GM12878 (cell line): ENCODE results near the gene MOAP1. TPM values are rescaled to one million over a fixed set of nuclear protein-coding genes. Genes with fewer than 3 reads are reported as not detected.

Source experiments
- ATAC-seq: fragments of 200-7000 bp; cut with Tn5 transposase; 3 replicates; pipeline ENCODE4 v1.9.1; 2020; ENCODE audit warnings: mild to moderate bottlenecking, moderate library complexity
- BruUV-seq: library from RNA; stranded (reverse); fragments of 400-500 nt; replicated peaks from 2 replicates; lab custom pipeline; 2021; lab: Mats Ljungman, UMichigan
- CTCF ChIA-PET: fragments of 300-600 bp; sonication (Branson Sonifier 250); formaldehyde crosslinking; extraction: SDS; loops from one replicate; lab custom pipeline; 2021; ENCODE audit warnings: inconsistent platforms; lab: Yijun Ruan, JAX
- POLR2A ChIA-PET: fragments of 350-600 bp; formaldehyde crosslinking; extraction: SDS; loops from one replicate; lab custom pipeline; 2021; ENCODE audit warnings: inconsistent platforms; lab: Charles Lee
- RAD21 ChIA-PET: fragments of 300-600 bp; sonication (Branson Sonifier 250); formaldehyde crosslinking; loops from one replicate; lab custom pipeline; 2023; ENCODE audit warnings: antibody characterized with exemption; ENCODE audit not compliant: unreplicated experiment; lab: Charles Lee
- SMC1A ChIA-PET: fragments of 300-600 bp; sonication (Branson Sonifier 250); formaldehyde crosslinking; loops from one replicate; lab custom pipeline; 2023; ENCODE audit not compliant: unreplicated experiment, uncharacterized antibody; lab: Charles Lee
- DNase-seq: peaks from one replicate; pipeline ENCODE4 v3.0.0-alpha.2; 2011; ENCODE audit warnings: low read depth, low spot score
- FAIRE-seq: peaks from 3 replicates; lab custom pipeline; 2011; peaks lifted over from hg19 to GRCh38; lab: Jason Lieb, UNC
- H2AFZ ChIP-seq: 2 replicates; pipeline ENCODE4 v1.6.0; 2011; ENCODE audit warnings: low read depth, low read length, control low read depth; ENCODE audit not compliant: control insufficient read depth
- H3K27ac ChIP-seq: 2 replicates; pipeline ENCODE4 v1.5.1; 2011; ENCODE audit warnings: control low read depth; ENCODE audit not compliant: control insufficient read depth, insufficient read depth
- H3K27me3 ChIP-seq, 2 experiments: replicated peaks in 1 of 2; 2 replicates each; pipeline versions ENCODE4 v1.6.0 to v1.6.1; 2011; ENCODE audit warnings: low read length in 1 of 2; ENCODE audit not compliant: control insufficient read depth in 2 of 2, insufficient read depth in 2 of 2
- H3K36me3 ChIP-seq, 2 experiments: 2 replicates each; pipeline ENCODE4 v1.5.1; 2011; ENCODE audit warnings: low read length in 1 of 2; ENCODE audit not compliant: control insufficient read depth in 2 of 2, insufficient read depth in 2 of 2
- H3K4me1 ChIP-seq: 2 replicates; pipeline ENCODE4 v1.6.1; 2011; ENCODE audit warnings: mild to moderate bottlenecking, low read length, moderate library complexity, mixed read lengths; ENCODE audit not compliant: control insufficient read depth, insufficient read depth
- H3K4me2 ChIP-seq: 2 replicates; pipeline ENCODE4 v1.6.0; 2011; ENCODE audit warnings: control low read depth; ENCODE audit not compliant: control insufficient read depth, insufficient read depth
- H3K4me3 ChIP-seq: fragments of 200-600 bp; sonication (generic); 2 replicates; pipeline ENCODE4 v1.5.1; 2016
- H3K79me2 ChIP-seq: 2 replicates; pipeline ENCODE4 v1.6.0; 2011; ENCODE audit warnings: low read length; ENCODE audit not compliant: control insufficient read depth, insufficient read depth
- H3K9ac ChIP-seq: 2 replicates; pipeline ENCODE4 v1.8.0; 2011; ENCODE audit warnings: low read length, control low read depth, mixed read lengths; ENCODE audit not compliant: control insufficient read depth, insufficient read depth
- H3K9me3 ChIP-seq: replicated peaks from 3 replicates; pipeline ENCODE4 v1.5.1; 2011; ENCODE audit warnings: mild to moderate bottlenecking, low read length; ENCODE audit not compliant: control insufficient read depth, insufficient read depth
- H4K20me1 ChIP-seq: 2 replicates; pipeline ENCODE4 v1.6.0; 2011; ENCODE audit not compliant: control insufficient read depth, insufficient read depth
- ATF7 ChIP-seq: fragments of 450-650 bp; IDR thresholded peaks from 2 replicates; pipeline ENCODE4 v1.6.1; 2016; ENCODE audit warnings: low read depth, mild to moderate bottlenecking
- CBFB ChIP-seq: IDR thresholded peaks from 2 replicates; pipeline ENCODE4 v1.6.1; 2016; ENCODE audit warnings: antibody characterized with exemption, low read depth
- CHD1 ChIP-seq: IDR thresholded peaks from 2 replicates; pipeline ENCODE4 v1.6.1; 2012; ENCODE audit warnings: low read depth, low read length, improper control_type of control experiment
- CREM ChIP-seq: IDR thresholded peaks from 2 replicates; pipeline ENCODE4 v1.6.1; 2014; ENCODE audit warnings: antibody characterized with exemption, low read depth
- E2F4 ChIP-seq: IDR thresholded peaks from 2 replicates; pipeline ENCODE4 v1.6.1; 2012; ENCODE audit warnings: low read depth, low read length, improper control_type of control experiment
- GATAD2B ChIP-seq: fragments of 450-650 bp; conservative IDR thresholded peaks from 2 replicates; pipeline ENCODE4 v1.6.1; 2017; ENCODE audit warnings: low read depth, mild to moderate bottlenecking, moderate library complexity
- HCFC1 ChIP-seq: fragments of 150-350 bp; IDR thresholded peaks from 2 replicates; pipeline ENCODE4 v1.6.1; 2014; ENCODE audit warnings: low read length
- HDAC2 ChIP-seq: fragments of 200-600 bp; sonication (generic); IDR thresholded peaks from 2 replicates; pipeline ENCODE4 v1.6.1; 2017
- HSF1 ChIP-seq: fragments of 150-350 bp; IDR thresholded peaks from 2 replicates; pipeline ENCODE4 v1.6.1; 2014; ENCODE audit warnings: mild to moderate bottlenecking, low read depth, low read length
- KAT2A ChIP-seq: conservative IDR thresholded peaks from 2 replicates; pipeline ENCODE4 v1.6.1; 2011; ENCODE audit warnings: low read depth, low read length; ENCODE audit not compliant: control insufficient read depth
- MTA2 ChIP-seq: fragments of 450-650 bp; IDR thresholded peaks from 2 replicates; pipeline ENCODE4 v1.6.1; 2016; ENCODE audit warnings: low read depth, mild to moderate bottlenecking, moderate library complexity
- NR2C1 ChIP-seq: fragments of 450-650 bp; IDR thresholded peaks from 2 replicates; pipeline ENCODE4 v1.6.1; 2017; ENCODE audit warnings: antibody characterized with exemption, mild to moderate bottlenecking, moderate library complexity
- PKNOX1 ChIP-seq: fragments of 450-650 bp; IDR thresholded peaks from 2 replicates; pipeline ENCODE4 v1.6.1; 2016; ENCODE audit warnings: mild to moderate bottlenecking
- RAD21 ChIP-seq: IDR thresholded peaks from 2 replicates; pipeline ENCODE4 v1.6.1; 2011; ENCODE audit warnings: mild to moderate bottlenecking, low read depth, low read length, moderate library complexity; ENCODE audit not compliant: insufficient read depth
- RAD51 ChIP-seq: fragments of 450-650 bp; IDR thresholded peaks from 2 replicates; pipeline ENCODE4 v1.6.1; 2016; ENCODE audit warnings: moderate library complexity, mild to moderate bottlenecking, inconsistent platforms
- SMAD1 ChIP-seq: fragments of 450-650 bp; IDR thresholded peaks from 2 replicates; pipeline ENCODE4 v1.6.1; 2018; ENCODE audit warnings: mild to moderate bottlenecking, low read depth; ENCODE audit not compliant: partially characterized antibody
- SP1 ChIP-seq: IDR thresholded peaks from one replicate; pipeline ENCODE4 v1.6.1; 2011; ENCODE audit warnings: low read depth, low read length
- STAT3 ChIP-seq: IDR thresholded peaks from 2 replicates; pipeline ENCODE4 v1.6.1; 2011; ENCODE audit warnings: low read depth, low read length, improper control_type of control experiment
- ZNF207 ChIP-seq: fragments of 450-650 bp; IDR thresholded peaks from 2 replicates; pipeline ENCODE4 v1.6.1; 2014; ENCODE audit warnings: antibody characterized with exemption, mild to moderate bottlenecking, borderline replicate concordance
- WGBS: methylation state at CpG from one replicate; pipeline ENCODE4 v1.1.6; 2016; ENCODE audit warnings: low lambda C conversion rate; ENCODE audit not compliant: insufficient replicate concordance, insufficient coverage; ENCODE audit errors: missing lambda C conversion rate; 5-methylcytosine and 5-hydroxymethylcytosine counted together
- in situ Hi-C: fragments of 300-500 bp; cut with MboI; formaldehyde crosslinking; loops from 9 replicates; pipeline ENCODE4 v1.14.3; 2018; ENCODE audit warnings: mixed read lengths
- intact Hi-C: fragments of 100-400 bp; cut with micrococcal nuclease; formaldehyde crosslinking; loops from one replicate; pipeline ENCODE4 v1.14.2; 2022; ENCODE audit not compliant: unreplicated experiment
- polyA plus RNA-seq, 11 experiments: library from polyadenylated mRNA; depleted of rRNA in 4 of 11; unstranded in 6 of 11; stranded (reverse) in 5 of 11; fragments of >200 nt; fragmentation: Nextera tagmentation in 4 of 11; fragmentation: Illumina TruSeq in 1 of 11; extraction: Ambion mirVana in 4 of 11; extraction: Trizol in 1 of 11; gene quantifications; 1 replicate in 1 of 11; 2 replicates in 10 of 11; pipeline versions ENCODE4 v1.2.1 to v1.2.3, GENCODE V29; 2011 to 2016; ENCODE audit warnings: inconsistent platforms in 2 of 11, missing spikeins in 2 of 11, low read depth in 1 of 11
- total RNA-seq, 4 experiments: library from RNA; depleted of rRNA in 3 of 4; stranded (reverse); fragments of >200 nt in 3 of 4; fragmentation: Illumina TruSeq in 1 of 4; extraction: Trizol in 1 of 4; gene quantifications; 2 replicates each; pipeline versions ENCODE4 v1.2.1 to v1.2.3, GENCODE V29; 2013 to 2021

MOAP1 gene
- total and polyA plus RNA-seq, 10 of the 15 experiments (the other 5 are each of a cell fraction or from before 2014, with no cell fraction given) = 3.1 to 51.9 (median 11.4) TPM

- TF ChIP-seq STAT3 (no peak), HSF1 (no peak), MTA2 (no peak), SP1 (no peak), E2F4 (no peak), CREM (no peak)
Measured at GRCh38 chr14:93156693-93157369, 27.9 kb downstream of the MOAP1 start (continued).

GRCh38 chr14:93155667-93156066 lies 29.0 kb downstream of the MOAP1 start:
- CTCF ChIA-PET = interaction anchor here (0.7 to 2.6 kb wide), 2 partner anchors 20 to 42 kb away, joined by 3 to 14 read pairs; no protein-coding TSS in a partner anchor
- no peak for ATAC-seq
- Histone ChIP-seq H3K9me3 (no peaks in the 10 kb centered on the region), H4K20me1 (no peaks in the 10 kb centered on the region), H3K27me3 (no peaks in the 10 kb centered on the region), H3K4me1 (no peaks in the 10 kb centered on the region), H3K79me2 (no peaks in the 10 kb centered on the region), H3K4me2 (no peak overlapping the region), H3K36me3 (no peaks in the 10 kb centered on the region), H3K27ac (no peak overlapping the region), H2AFZ (no peak overlapping the region), H3K9ac (no peak overlapping the region), H3K4me3 (no peak overlapping the region)
- SMC1A ChIA-PET = interaction anchor here (1.5 kb wide), 1 partner anchor 10 kb away, joined by 5 read pairs; no protein-coding TSS in a partner anchor
- in situ Hi-C loops = no loop called here
- FAIRE-seq = no peak
- TF ChIP-seq ZNF207 = no peak
- no peak for TF ChIP-seq SMAD1
- no peak for TF ChIP-seq HCFC1
- TF ChIP-seq CHD1 = no peak
- no peak for TF ChIP-seq GATAD2B
- no peak for TF ChIP-seq RAD51
- TF ChIP-seq ATF7 = no peak
- TF ChIP-seq RAD21 = no peak
- TF ChIP-seq KAT2A = no peak
- TF ChIP-seq NR2C1 = no peak
- no peak for TF ChIP-seq PKNOX1
- no peak for TF ChIP-seq CBFB
- TF ChIP-seq HDAC2 = no peak
- intact Hi-C loops = no loop called here
- no TSS peak for BruUV-seq
- RAD21 ChIA-PET = no interaction called here
- DNase-seq = no peak
- WGBS = 96% methylated on average over 2 of the region's 2 CpGs
- POLR2A ChIA-PET = no interaction called here
